OCI-LY1 (cell line): ENCODE results near the gene PALMD.

Source experiments
- CTCF ChIP-seq: fragments of 200-600 bp; sonication (generic), shearing (Covaris generic); IDR thresholded peaks from 2 replicates; pipeline ENCODE4 v1.5.1; 2017; ENCODE audit warnings: mild to moderate bottlenecking, antibody characterized with exemption, low read length, moderate library complexity, mixed read lengths
- EZH2 ChIP-seq: fragments of 200-600 bp; sonication (generic), shearing (Covaris generic); IDR thresholded peaks from 2 replicates; pipeline ENCODE4 v1.8.0; 2017; ENCODE audit warnings: borderline replicate concordance, mixed run types, mild to moderate bottlenecking, antibody characterized with exemption, low read length, moderate library complexity, mixed read lengths

DNA sequence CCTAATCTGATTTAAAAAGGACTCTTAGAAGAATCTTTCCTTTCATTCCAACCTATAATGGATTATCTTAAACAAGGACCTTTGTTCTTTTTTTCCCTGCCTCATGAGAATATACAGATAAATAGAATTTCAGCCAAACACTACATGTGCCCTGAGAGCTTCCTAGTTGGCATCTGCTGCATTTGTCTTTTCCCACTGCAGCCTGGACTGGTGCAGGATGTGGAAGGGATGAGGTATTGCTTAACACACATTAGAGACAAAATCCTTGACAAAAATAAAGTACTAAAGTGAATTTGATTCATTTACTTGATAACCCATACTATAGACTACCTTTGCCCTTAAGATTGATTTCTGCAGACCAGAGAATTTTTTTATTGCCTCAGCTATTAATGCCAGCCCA, 59.5 kb downstream of the PALMD start:
- TF ChIP-seq CTCF, result no peak
- no peak for TF ChIP-seq EZH2
